CD4-positive, alpha-beta T cell treated with Interleukin-12 subunit alpha and Interleukin-12 subunit beta, for 1 hour (primary cell): Measurements from ENCODE around the gene ATP6V1C2.

ENCODE experiments used
- DNase-seq: peaks from one replicate; pipeline ENCODE4 v3.0.0-alpha.2; 2020

Gene ATP6V1C2

GRCh38 chr2:10721396-10722251 lies at the start of gene ATP6V1C2:
ATP6V1C2 (plus strand) TSS chr2:10721630; CDS start chr2:10722850, 1,220 bp downstream.
- no peak for DNase-seq

- DNase-seq: peak; percentile 3
Observed at GRCh38 chr2:10675131-10675530, 46.3 kb upstream of the ATP6V1C2 start.

- no peak for DNase-seq
Observed at GRCh38 chr2:10678225-10678624, 43.2 kb upstream of the ATP6V1C2 start.

- DNase-seq: no peak
Observed at GRCh38 chr2:10680214-10680613, 41.2 kb upstream of the ATP6V1C2 start.

GRCh38 chr2:10680957-10681356 lies 40.5 kb upstream of the ATP6V1C2 start:
- no peak for DNase-seq

- no peak for DNase-seq
Observed at GRCh38 chr2:10686176-10686730, 35.2 kb upstream of the ATP6V1C2 start.

- DNase-seq: no peak
Observed at GRCh38 chr2:10688921-10689807, 32.3 kb upstream of the ATP6V1C2 start.

- DNase-seq: no peak
Observed at GRCh38 chr2:10691521-10691920, 29.9 kb upstream of the ATP6V1C2 start.

- DNase-seq: no peak
Observed at GRCh38 chr2:10700078-10700803, 21.2 kb upstream of the ATP6V1C2 start.

GRCh38 chr2:10704034-10704594 lies 17.3 kb upstream of the ATP6V1C2 start:
- DNase-seq: no peak

GRCh38 chr2:10706033-10706432 lies 15.4 kb upstream of the ATP6V1C2 start:
- DNase-seq: no peak

GRCh38 chr2:10707831-10708230 lies 13.6 kb upstream of the ATP6V1C2 start:
- no peak for DNase-seq

- DNase-seq: no peak
Observed at GRCh38 chr2:10709290-10709939, 12.0 kb upstream of the ATP6V1C2 start.

- no peak for DNase-seq
Observed at GRCh38 chr2:10712185-10712809, 9.1 kb upstream of the ATP6V1C2 start.

- no peak for DNase-seq
Observed at GRCh38 chr2:10716581-10716980, 4.8 kb upstream of the ATP6V1C2 start.

- DNase-seq: no peak
Observed at GRCh38 chr2:10717628-10718027, 3.8 kb upstream of the ATP6V1C2 start.

GRCh38 chr2:10720306-10720705 lies 1.1 kb upstream of the ATP6V1C2 start:
- no peak for DNase-seq

- no peak for DNase-seq
Observed at GRCh38 chr2:10720947-10721395, 459 bp upstream of the ATP6V1C2 start.

- no peak for DNase-seq
Observed at GRCh38 chr2:10722252-10722825, 909 bp downstream of the ATP6V1C2 start.

GRCh38 chr2:10732924-10733565 lies 11.6 kb downstream of the ATP6V1C2 start:
- no peak for DNase-seq
